ENCODE data around the gene FOCAD. TPM values are rescaled to one million over a fixed set of nuclear protein-coding genes. Genes with fewer than 3 reads are reported as not detected.
"Not testable (repeated sequence)": the region's sequence is repeated elsewhere in the genome, so short reads cannot be mapped to it uniquely, and the experiment has no call there.

The FOCAD gene
- total RNA-seq, 2 experiments from 2014 or later: 37.3 to 42.8 TPM

DNA sequence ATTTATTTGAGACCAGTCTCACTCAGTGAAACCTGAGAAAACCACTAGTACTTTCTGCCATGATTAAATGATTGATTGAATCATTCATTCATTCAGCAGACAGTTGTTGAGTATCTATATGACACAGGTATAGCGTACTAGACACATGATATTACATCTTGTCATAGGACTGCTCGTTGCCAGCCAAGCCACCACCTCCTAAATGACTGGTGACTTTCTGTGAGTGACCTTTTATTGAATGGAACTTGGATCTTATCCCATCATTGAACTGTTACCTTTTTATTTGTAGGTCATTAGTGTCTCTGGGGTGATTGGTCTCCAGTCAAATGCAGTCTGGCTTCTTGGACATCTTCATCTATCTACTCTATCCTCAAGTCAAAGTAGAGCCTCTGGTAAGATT, 266.6 kb downstream of the FOCAD start:
- CTCF ChIA-PET: interaction anchor here (1.6 kb wide), 1 partner anchor 9 kb away, joined by 10 read pairs; no protein-coding TSS in a partner anchor
- H3K4me1 Mint-ChIP-seq (ENCODE audit: low read depth): no peaks in the 10 kb centered on the region

DNA sequence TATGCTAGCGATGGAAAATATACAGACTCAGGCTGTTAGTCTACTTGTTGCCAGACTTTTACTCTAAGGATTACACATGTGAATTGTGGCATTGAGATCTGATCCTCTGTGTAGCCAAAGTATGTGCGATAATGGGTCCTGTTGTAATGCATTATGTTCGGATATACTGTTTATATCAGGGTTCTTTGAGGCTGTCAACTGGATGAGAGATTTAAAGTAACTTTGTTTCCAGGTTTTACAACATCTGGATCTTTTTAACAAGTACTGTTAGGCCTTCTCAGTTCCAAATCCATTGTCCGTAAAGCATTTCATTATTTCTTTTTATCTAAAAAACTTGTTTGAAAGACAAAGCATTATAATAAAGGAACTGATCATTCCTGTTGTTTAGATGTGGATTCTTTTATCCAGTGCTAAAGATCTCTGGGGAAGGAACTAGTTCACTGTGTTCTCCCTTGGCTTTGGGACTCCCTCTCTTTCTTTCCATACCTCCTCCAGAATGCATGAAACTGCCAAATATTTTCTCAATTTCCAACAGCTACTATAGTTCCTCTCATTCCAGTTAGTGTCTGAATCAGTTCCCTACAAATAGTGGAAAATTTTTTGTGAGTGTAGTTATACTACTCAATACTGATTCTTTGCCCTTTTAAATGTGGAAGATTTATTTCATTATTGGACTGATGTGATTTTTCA, 278.6 kb downstream of the FOCAD start:
- ATAC-seq: no peak
- H3K27me3 Mint-ChIP-seq: no peaks in the 10 kb centered on the region
- ChIA-PET POLR2A (interaction anchor here (0.7 kb wide), 1 partner anchor 10 kb away, joined by 3 read pairs; no protein-coding TSS in a partner anchor), CTCF (interaction anchor here (1.4 kb wide), 2 partner anchors 21 to 149 kb away, joined by 3 read pairs; no protein-coding TSS in a partner anchor)
- H3K4me3 Mint-ChIP-seq: no peak overlapping the region
- H3K27ac Mint-ChIP-seq: no peak overlapping the region
- intact Hi-C loops (cut with micrococcal nuclease): no loop called here
- no peak for DNase-seq
- peaks cover 2% of the 10 kb centered on the region for H3K9me3 Mint-ChIP-seq
- peaks cover 15% of the 10 kb centered on the region for H3K36me3 Mint-ChIP-seq (ENCODE audit: low read depth)
- TF ChIP-seq, protein P1, sequence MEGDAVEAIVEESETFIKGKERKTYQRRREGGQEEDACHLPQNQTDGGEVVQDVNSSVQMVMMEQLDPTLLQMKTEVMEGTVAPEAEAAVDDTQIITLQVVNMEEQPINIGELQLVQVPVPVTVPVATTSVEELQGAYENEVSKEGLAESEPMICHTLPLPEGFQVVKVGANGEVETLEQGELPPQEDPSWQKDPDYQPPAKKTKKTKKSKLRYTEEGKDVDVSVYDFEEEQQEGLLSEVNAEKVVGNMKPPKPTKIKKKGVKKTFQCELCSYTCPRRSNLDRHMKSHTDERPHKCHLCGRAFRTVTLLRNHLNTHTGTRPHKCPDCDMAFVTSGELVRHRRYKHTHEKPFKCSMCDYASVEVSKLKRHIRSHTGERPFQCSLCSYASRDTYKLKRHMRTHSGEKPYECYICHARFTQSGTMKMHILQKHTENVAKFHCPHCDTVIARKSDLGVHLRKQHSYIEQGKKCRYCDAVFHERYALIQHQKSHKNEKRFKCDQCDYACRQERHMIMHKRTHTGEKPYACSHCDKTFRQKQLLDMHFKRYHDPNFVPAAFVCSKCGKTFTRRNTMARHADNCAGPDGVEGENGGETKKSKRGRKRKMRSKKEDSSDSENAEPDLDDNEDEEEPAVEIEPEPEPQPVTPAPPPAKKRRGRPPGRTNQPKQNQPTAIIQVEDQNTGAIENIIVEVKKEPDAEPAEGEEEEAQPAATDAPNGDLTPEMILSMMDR (IDR thresholded peaks at IDR 0.05): no peak
- H3K4me1 Mint-ChIP-seq (ENCODE audit: low read depth): peaks cover 3% of the 10 kb centered on the region

More for the DNA sequence above, 266.6 kb downstream of the FOCAD start:
- TF ChIP-seq, protein P1 (IDR thresholded peaks at IDR 0.05): no peak
- POLR2A ChIA-PET: no interaction called here
- Mint-ChIP-seq H3K9me3 (no peaks in the 10 kb centered on the region), H3K27ac (no peak overlapping the region), H3K36me3 (ENCODE audit: low read depth) (peaks cover 25% of the 10 kb centered on the region), H3K4me3 (no peak overlapping the region), H3K27me3 (no peaks in the 10 kb centered on the region)
- DNase-seq (no peak), ATAC-seq (no peak)
- intact Hi-C loops (cut with micrococcal nuclease): loop anchor here (5.0 kb wide), 1 partner anchor 162 kb away; no protein-coding TSS in a partner anchor

DNA sequence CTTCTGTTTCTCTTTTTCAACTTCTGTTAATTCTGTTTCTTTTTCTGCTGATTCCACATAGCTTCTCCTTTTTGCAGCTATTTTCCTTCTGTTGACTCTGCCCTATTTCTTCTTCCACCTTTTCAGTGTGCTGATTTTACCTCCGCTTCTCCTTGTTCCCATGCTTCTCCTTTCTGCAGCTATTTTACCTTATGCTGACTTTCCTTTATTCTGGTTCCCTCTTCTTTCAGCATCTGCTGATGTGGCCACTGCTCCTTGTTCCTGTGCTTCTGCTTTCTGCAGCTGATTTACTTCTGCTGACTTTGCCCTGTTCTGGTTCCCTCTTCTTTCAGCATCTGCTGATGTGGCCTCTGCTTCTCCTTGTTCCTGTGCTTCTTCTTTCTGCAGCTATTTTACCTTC, 288.6 kb downstream of the FOCAD start:
- Mint-ChIP-seq H3K4me3 (no peak overlapping the region), H3K9me3 (peaks cover 5% of the 10 kb centered on the region), H3K27me3 (no peaks in the 10 kb centered on the region), H3K27ac (no peak overlapping the region), H3K36me3 (ENCODE audit: low read depth) (peaks cover 27% of the 10 kb centered on the region), H3K4me1 (ENCODE audit: low read depth) (no peaks in the 10 kb centered on the region)
- no peak for DNase-seq
- intact Hi-C loops (cut with micrococcal nuclease): no loop called here
- ATAC-seq: no peak
- CTCF ChIA-PET: interaction anchor here (0.7 kb wide), 1 partner anchor 299 kb away, joined by 3 read pairs; no protein-coding TSS in a partner anchor
- TF ChIP-seq, protein P1 (IDR thresholded peaks at IDR 0.05): no peak
- POLR2A ChIA-PET: interaction anchor here (1.0 to 1.1 kb wide), 2 partner anchors 10 to 22 kb away, joined by 3 read pairs; no protein-coding TSS in a partner anchor

DNA sequence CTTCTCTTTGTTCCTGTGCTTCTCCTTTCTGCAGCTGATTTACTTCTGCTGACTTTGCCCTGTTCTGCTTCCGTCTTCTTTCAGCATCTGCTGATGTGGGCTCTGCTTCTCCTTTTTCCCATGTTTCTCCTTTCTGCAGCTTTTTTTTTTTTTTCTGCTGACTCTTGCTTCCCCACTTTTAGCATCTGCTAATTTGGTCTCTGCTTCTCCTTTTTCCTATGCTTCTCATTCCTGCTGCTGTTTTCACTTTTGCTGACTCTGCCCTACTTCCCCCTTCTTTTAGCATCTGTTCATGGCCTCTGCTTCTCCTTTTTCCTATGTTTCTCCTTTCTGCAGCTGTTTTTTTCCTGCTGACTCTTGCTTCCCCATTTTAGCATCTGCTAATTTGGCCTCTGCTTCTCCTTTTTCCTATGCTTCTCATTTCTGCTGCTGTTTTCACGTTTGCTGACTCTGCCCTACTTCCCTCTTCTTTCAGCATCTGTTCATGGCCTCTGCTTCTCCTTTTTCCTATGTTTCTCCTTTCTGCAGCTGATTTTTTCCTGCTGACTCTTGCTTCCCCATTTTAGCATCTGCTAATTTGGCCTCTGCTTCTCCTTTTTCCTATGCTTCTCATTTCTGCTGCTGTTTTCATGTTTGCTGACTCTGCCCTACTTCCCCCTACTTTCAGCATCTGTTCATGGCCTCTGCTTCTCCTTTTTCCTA, 289.3 kb downstream of the FOCAD start:
- H3K4me3 Mint-ChIP-seq; H3K9me3 Mint-ChIP-seq; intact Hi-C loops (cut with micrococcal nuclease); H3K27me3 Mint-ChIP-seq; ATAC-seq; H3K4me1 Mint-ChIP-seq (ENCODE audit: low read depth); H3K27ac Mint-ChIP-seq; DNase-seq; CTCF ChIA-PET: not testable (repeated sequence)
- H3K36me3 Mint-ChIP-seq (ENCODE audit: low read depth): peaks cover 29% of the 10 kb centered on the region
- POLR2A ChIA-PET: interaction anchor here (1.0 to 1.1 kb wide), 2 partner anchors 11 to 21 kb away, joined by 3 read pairs; no protein-coding TSS in a partner anchor

DNA sequence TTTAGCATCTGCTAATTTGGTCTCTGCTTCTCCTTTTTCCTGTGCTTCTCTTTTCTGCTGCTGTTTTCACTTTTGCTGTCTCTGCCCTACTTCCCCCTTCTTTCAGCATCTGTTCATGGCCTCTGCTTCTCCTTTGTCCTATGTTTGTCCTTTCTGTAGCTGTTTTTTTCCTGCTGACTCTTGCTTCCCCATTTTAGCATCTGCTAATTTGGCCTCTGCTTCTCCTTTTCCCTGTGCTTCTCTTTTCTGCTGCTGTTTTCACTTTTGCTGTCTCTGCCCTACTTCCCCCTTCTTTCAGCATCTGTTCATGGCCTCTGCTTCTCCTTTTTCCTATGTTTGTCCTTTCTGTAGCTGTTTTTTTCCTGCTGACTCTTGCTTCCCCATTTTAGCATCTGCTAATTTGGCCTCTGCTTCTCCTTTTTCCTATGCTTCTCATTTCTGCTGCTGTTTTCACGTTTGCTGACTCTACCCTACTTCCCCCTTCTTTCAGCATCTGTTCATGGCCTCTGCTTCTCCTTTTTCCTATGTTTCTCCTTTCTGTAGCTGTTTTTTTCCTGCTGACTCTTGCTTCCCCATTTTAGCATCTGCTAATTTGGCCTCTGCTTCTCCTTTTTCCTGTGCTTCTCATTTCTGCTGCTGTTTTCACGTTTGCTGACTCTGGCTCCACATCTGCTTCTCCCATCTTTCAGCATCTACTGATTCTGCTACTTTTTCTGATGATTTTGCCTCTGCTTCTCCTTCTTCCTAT, 290.3 kb downstream of the FOCAD start:
- intact Hi-C loops (cut with micrococcal nuclease); H3K27ac Mint-ChIP-seq; H3K27me3 Mint-ChIP-seq; POLR2A ChIA-PET; H3K9me3 Mint-ChIP-seq; CTCF ChIA-PET; H3K4me3 Mint-ChIP-seq; H3K4me1 Mint-ChIP-seq (ENCODE audit: low read depth); ATAC-seq; DNase-seq: not testable (repeated sequence)
- H3K36me3 Mint-ChIP-seq (ENCODE audit: low read depth): peaks cover 30% of the 10 kb centered on the region
